DND-41 (cell line): ENCODE data around the gene SLC1A6.

ENCODE experiments used
- EZH2 ChIP-seq: IDR thresholded peaks from 3 replicates; pipeline ENCODE4 v1.6.1; 2012; ENCODE audit warnings: borderline replicate concordance, low read depth, mild to moderate bottlenecking, moderate library complexity, low read length, inconsistent platforms; ENCODE audit not compliant: severe bottlenecking
- TF ChIP-seq, protein P1 (sequence below): IDR thresholded peaks from 2 replicates; pipeline ENCODE4 v1.5.1; 2012; ENCODE audit warnings: borderline replicate concordance, low read length, moderate library complexity, mild to moderate bottlenecking; ENCODE audit not compliant: poor library complexity, severe bottlenecking; ENCODE audit errors: extremely low read depth

GRCh38 chr19:14957464-14957863 is 22.2 kb downstream of the SLC1A6 start:
- TF ChIP-seq, protein P1, sequence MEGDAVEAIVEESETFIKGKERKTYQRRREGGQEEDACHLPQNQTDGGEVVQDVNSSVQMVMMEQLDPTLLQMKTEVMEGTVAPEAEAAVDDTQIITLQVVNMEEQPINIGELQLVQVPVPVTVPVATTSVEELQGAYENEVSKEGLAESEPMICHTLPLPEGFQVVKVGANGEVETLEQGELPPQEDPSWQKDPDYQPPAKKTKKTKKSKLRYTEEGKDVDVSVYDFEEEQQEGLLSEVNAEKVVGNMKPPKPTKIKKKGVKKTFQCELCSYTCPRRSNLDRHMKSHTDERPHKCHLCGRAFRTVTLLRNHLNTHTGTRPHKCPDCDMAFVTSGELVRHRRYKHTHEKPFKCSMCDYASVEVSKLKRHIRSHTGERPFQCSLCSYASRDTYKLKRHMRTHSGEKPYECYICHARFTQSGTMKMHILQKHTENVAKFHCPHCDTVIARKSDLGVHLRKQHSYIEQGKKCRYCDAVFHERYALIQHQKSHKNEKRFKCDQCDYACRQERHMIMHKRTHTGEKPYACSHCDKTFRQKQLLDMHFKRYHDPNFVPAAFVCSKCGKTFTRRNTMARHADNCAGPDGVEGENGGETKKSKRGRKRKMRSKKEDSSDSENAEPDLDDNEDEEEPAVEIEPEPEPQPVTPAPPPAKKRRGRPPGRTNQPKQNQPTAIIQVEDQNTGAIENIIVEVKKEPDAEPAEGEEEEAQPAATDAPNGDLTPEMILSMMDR, result no peak
- no peak for TF ChIP-seq EZH2
